HG02798 (cell line): Measurements from ENCODE around the gene CFAP299.
A peak's percentile ranks its signal among the peaks of the same experiment; 100 is the strongest.

ENCODE experiments used
- ATAC-seq: cut with Tn5 transposase; IDR thresholded peaks from one replicate; pipeline ENCODE4 v1.9.1; 2021; ENCODE audit warnings: mild to moderate bottlenecking; ENCODE audit not compliant: unreplicated experiment, poor library complexity

CFAP299 gene

DNA sequence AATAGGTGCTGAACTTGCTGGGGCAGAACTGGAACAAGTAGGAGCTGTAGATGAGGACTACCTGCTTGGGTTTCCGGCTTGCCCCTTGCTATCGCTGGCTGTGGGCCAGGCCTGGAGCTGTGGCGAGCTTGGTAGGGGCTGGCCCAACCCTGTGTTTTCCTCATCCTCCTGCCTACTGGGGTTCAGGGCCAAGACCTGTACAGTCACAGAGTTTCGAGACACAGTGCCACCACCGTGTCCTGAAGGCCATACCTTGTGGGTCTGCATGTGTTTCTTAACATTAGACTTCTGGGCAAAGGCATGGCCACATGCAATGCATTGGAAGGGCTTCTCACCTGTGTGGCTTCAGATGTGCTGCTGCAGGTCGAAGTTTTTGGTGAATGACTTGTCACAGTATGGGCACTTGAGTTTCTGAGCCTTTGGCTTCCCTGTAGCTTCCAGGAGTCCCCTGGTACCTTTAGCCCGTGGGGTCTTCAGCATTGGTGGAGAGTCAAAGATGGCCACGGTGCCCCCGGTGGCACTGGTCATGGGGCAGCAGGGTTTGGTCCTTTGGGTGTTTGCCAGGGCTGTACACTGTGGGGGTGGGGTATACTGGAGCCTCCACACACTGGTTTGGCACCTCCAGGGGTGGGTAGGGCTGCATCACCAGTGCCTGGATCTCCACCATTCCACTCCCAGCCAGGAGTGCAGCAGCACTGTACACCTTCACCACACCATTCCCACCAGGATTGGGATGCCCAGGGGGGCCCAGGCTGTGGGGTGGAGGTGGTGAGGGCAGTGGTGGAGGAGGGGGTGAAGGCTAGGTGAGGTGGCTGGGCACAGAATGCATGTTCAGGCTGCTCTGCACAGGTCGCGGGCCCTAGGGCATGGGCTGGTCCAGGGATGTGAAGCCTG lies 52.1 kb downstream of the CFAP299 start:
- ATAC-seq: no peak

DNA sequence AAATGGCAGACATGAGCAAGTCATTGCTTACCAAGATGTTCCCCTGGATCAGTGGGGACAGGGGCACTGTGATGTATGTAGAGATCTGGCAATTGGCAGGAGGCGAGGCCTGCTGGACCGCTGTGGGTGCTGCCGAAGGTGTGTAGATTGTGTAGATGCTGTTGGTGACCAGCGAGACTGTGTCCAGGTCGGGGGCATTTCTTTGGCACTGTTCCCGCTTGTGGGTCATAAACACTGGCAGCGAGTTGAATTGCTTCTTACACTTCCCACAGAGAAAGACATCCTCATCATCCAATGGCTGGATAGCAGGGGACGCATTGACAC lies 52.7 kb downstream of the CFAP299 start:
- ATAC-seq: no peak

DNA sequence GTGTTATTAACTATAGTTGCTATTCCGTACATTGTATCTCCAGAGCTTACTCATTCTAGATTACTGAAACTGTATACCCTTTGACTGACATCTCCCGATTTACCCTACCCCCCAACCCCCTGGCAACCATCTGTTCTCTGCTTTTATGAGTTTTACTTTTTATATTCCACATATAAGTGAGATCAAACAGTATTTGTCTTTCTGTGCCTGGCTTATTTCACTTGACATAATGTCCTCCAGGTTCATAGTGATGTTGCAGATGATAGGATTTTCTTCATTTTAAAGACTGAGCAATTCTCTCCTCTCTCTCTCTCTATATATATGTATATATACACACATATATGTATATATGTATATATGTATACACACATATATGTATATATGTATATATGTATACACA lies 54.6 kb downstream of the CFAP299 start:
- ATAC-seq: no peak

DNA sequence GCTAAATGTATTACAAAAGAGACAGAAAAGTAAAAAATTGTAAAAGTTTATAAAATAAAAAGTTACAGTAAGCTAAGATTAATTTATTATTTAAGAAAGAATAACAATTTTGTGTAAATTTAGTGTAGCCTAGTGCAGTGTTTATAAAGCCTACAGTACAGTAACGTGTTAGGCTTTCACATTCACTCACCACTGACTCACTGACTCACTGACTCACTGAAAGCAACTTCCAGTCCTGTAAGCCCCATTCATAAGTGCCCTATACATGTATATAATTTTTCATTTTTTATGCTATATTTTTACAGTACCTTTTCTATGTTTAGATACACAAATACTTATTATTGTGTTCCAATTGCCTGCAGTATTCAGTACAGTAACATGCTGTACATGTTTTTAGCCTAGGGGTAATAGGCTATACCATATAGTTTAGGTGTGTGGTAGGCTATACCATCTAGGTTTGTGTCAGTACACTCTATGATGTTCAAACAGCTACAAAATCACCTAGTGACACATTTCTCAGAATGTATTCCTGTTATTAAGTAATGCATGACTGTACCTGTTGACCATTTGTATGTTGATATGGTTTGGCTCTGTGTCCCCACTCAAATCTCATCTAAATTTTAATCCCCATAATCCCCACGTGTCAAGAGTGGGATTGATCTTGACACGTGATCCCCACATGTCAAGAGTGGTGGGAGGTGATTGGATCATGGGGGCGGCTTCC lies 57.9 kb downstream of the CFAP299 start:
- ATAC-seq: no peak

DNA sequence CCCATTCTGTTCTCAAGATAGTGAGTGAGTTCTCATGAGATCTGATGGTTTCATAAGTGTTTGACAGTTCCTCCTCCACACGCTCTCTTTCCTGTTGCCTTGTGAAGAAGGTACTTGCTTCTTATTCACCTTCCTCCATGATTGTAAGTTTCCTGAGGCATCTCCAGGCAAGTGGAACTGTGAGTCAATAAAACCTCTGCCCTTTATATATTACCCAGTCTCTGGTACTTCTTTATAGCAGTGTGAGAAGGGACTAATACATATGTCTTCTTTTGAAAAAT lies 58.4 kb downstream of the CFAP299 start:
- ATAC-seq: no peak

DNA sequence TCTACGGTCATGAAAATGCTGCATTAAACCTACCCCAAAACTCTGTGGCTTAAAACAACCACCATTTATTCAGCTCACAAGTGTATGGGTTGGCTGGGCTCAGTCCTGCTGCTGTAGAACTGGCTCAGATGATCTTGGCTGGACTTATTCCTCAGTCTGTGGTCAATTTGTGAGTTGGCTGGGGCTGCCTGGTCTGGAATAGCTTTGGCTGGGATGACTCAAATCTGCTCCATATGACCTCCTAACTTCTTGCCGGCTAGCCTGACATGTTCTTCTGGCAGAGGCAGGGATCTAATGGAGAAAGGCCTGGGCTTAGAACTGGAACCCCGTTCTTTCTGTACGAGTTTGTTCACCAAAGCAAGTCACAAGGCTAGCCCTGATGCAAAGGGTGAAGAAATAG lies 71.7 kb downstream of the CFAP299 start:
- ATAC-seq: no peak

DNA sequence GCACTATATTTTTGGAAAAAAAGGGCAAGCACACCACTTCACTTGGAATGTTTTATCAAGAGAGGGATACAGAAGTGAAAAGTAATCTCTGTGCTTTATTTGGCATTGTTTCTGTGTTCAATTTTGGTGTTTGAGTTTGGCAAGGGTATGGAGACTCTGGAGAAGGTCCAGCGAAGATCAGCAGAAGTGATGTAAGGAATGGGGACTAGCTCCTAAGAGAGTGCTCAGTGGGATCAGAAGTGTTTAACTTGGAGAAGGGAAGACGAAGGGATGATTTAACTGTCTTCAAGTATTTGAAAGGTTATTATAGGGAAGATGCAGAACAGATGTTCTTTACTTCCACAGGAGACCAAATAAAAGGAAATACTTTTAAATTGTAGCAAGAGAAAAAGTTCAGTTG lies 74.3 kb downstream of the CFAP299 start:
- ATAC-seq: no peak

DNA sequence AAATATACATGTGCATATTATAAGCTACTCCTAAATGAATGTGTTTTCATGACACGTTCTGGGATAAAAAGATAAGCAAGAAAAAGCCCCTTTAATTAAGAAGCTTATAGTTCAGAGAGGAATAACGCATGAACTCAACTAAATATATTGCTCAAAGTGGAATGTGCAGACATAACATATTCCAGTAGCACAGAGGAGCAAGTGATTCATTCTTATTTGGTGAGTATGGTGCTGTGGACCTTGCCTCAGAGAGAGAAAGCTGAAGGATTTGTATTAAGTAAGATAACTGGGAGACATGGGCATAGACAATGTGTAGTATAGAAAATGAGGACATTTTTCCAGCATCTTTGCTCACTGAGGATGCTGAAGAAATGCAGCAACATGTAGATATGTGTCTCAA lies 76.8 kb downstream of the CFAP299 start:
- no peak for ATAC-seq

DNA sequence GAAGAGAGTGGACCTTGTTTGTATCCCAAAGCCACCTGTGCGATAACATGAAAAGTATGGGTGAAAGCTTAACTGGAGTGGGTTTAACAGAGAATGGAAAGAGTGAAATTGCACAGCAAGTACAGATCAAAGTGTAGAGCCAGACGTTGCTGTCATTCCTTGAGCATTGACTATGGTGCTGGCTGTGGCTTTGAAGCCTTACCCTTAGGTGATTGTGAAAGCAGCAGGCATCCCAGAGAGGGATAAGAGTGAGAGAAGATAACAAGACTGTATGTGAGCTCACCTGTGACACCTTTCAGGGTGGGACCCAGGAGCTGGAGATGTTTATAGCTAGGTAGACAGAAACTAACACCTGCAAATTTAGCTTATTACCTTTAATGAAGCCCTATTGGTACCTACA lies 77.6 kb downstream of the CFAP299 start:
- no peak for ATAC-seq

DNA sequence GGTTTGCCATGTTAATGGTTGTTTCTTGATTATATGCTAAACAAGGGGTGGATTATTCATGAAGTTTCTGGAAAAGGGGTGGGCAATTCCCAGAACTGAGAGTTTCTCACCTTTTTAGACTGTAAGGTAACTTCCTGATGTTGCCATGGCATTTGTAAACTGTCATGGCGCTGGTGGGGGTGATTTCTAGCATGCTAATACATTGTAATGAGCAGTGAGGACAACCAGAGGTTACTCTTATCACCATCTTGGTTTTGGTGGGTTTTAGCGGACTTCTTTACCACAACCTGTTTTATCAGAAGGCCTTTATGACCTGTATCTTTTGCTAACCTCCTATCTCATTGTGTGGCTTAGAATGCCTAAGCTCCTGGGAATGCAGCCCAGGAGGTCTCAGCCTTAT lies 81.5 kb downstream of the CFAP299 start:
- no peak for ATAC-seq

DNA sequence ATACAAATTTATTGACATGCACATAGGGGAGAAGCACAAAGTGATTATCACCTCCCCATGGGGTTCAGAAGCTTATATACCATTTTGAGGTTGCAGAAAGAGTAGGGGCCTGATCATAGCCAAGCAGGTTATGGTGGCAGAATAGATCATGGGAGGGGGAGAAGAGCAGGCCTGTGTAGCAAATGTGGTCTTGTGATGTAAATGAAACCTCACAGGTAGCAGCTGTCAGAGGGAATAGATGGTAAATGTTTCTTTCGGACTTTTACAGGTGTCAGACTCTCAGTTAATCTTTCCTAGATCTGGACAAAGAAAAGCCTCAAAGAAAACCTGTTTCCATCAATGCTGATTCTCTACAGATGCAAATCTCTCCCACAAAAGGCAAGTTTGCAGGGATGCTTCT lies 84.4 kb downstream of the CFAP299 start:
- peak; percentile 48 for ATAC-seq

DNA sequence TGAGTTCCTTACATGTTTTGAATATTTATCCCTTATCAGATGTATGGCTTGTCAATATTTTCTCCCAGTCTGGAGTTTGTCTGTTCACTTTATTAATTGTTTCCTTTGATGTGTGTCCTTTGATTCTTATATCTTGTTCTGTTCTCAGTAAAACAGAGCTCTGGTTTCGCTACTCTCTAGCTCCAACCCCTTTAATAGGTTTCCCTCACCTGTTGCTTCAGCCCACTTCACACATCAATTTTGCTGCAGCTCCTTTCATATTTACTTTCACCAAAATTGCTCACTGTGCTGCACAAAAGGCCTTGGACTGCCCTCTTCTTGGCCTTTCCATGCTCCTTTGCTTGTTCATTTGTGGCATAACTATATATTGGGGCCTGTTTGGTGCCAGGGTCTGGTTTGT lies 85.1 kb downstream of the CFAP299 start:
- ATAC-seq: no peak

DNA sequence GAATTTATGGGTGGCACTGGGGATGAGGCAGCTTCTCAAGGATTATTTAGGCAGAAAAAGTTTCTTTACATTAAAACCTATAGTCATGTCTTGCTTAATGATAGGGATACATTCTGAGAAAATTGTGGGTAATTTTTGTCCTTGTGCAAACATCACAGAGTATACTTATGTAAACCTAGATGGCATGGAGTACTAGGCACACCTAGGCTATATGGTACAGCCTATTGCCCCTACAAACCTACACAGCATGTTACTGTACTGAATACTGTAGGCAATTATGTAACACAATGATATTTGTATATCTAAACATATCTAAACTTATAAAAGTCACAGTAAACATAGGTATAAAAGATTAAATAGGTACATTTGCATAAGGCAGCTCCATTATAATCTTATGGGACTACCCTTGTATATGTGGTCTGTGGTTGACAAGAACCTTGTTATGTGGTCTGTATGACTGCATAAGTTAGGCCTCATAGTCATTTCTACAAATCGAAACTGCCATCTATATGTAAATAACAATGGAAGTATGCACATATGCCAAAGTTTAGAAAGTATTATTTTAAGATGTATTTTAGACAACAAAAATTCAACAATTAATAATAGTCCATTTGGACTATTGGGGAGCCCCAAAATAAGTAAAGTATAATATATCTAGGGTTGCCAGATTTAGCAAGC lies 87.3 kb downstream of the CFAP299 start:
- peak; percentile 58 for ATAC-seq

DNA sequence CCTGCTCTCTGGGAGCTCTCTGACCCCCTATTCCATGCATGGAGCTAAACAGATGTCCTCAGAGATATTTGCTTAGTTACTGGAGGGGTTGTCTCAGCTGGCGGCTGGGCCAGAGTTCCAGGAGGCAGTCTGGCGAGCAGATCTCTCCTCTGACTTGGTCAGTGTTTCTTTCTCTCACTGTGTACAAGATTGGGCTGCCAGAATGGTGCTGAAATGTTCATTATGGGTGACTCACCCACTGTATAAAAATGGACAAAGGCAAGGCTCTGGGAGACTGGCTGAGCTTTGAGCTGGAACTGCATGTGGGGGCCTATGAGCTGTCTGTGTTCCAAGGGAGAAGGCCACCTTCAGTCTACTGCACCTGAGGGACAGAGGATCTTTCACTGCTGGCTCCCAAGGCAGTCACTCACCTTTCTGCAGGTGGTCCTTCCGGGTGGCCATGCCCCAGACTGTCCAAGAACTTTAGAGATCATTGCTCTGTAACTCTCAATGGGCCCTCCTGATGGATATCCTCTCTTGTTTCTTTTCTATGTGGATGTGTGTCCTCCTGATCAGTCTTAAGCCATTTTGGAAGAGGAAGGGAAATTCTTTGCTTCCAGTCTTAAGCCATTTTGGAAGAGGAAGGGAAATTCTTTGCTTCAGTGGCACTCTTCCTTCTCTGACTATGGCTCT lies 88.2 kb downstream of the CFAP299 start:
- ATAC-seq: no peak

DNA sequence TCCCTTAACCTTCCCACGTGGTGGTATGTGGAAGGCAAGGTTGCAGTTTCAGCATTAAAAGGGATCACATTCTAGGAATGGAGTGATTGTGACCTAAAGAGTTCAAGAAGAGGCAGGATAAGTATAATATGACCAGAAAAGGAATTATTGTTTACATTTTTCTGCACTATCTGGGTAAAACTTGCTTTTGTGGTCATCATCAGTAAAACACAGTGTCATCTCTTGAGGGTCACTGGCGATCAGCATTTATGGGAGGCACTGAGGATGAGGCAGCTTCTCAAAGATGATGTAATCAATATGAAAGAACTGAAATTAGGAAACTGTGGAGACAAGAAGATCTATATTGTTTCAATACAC lies 88.7 kb downstream of the CFAP299 start:
- ATAC-seq: no peak

DNA sequence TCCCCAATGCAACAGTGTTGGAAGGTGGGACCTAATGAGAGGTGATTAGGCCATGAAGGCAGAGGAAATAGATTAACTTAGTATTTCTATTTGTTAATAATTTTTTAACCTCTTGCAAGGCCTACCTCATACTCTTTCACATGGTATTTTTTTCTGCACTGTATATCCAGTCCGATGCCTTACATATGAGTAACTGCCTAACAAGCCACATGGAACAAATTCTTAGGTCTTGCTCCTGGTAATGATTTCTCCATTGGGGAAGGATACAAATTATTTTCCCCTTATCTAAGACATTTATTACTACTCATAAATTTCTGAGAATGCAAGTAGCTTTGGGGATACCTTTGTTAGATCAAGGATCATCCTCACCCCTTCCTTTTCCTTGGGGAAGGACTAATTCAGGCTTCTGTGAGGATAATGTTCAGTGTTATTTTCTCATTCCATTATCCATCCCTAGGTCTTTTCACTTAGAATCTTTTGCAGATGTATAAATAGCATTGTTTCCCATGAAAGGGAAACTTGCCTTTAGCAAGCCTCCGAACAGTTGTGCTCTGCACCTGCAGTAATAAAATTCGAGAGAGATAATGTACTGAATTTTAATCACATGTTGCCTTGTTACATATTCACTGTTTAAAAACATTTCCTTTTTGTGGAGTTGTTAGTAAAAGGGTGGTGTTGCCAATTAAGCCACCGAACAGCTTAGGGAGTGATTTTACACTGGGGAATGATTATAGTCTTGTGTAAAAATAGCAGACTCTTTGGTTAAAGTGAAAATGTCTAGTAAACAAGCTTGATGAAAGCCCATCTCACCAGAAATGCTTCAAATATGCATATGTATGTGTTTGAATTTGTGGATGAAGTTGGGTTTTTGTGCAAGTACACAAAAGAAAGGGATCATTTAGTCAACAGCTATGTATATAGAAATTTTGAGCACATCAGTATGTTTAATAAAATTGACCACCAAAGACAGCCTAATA lies 89.9 kb downstream of the CFAP299 start:
- ATAC-seq: no peak

DNA sequence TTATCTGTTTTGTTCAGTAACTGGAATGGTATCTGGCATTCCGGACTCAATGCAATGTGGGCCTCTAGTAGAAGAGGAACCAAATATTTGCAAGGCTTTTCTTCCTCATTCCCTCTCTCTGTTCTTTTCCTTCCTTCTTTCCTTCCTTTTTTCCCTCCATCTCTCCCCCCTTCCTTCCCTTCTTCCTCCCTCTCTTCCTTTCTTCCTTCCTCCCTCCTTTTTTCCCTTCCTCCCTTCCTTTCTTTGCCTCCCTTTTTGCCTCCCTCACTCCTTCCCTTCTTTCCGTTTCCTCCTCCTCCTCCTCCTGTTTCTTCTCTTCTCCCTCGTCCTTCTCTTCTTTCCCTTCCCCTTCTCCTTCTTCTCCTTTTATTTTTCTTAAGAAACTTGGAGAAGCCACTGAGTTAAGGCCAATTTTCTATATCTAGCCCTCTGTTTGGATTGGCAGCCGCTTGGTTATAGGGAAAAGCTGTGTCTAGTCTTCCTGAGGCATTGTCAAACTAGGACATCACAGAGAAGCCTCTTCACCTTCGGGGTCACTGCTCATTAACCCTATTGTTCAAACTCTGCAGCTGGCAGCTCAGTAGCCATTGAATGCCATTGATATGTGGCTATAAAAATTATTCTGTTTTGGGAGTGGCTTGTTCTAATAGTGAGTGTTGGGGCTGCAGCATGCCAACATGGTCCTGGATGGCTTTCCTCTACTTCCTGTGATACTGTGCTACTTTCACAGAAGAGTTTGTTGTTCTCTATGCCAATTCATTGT lies 95.9 kb downstream of the CFAP299 start:
- no peak for ATAC-seq

DNA sequence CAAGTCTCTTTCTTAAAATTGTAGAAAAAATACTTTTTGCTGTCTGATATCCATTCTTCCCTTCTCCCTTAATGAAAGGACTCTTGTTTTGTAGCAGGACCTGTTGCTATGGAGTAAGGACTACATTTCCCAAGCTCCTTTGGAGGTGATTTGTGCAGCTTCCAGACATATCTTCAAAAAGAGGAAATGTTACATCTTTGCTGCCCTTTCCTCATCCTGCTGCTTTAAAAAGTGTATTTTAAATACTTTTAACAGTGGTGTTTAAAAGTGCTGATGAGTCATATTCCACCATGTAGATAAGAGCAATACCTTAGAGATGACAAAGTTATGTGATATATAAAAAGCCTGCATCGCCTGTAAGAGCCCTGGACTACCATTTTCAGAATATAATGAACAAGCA lies 98.7 kb downstream of the CFAP299 start:
- no peak for ATAC-seq

DNA sequence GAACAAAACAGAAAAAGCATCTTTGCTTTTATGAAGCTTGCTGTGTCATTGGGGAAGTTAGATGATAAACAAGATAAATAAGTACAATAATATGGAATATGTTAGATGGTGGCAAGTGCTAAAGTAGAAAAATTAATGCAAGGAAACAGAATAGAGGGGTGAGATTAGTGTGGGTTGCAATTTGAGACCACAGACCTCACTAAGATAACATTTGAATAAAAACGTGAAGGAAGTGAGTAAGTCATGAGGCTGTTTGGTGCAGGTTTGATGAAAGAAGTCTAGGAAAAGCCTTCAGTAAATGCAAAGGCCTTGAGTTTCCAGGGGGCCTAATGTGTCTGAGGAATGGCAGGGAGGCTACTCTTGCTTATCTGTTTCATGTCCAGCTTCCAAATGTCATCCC lies 102.5 kb downstream of the CFAP299 start:
- ATAC-seq: no peak
